H1 (cell line): ENCODE data around the gene DSCAM.

Experiments used
- CTCF ChIP-seq, 3 experiments: IDR thresholded peaks; 1 replicate in 2 of 3; 2 replicates in 1 of 3; pipeline versions ENCODE4 v1.5.1 to v1.6.1; 2011; ENCODE audit warnings: low read length in 3 of 3, mild to moderate bottlenecking in 3 of 3, inconsistent platforms in 2 of 3, low read depth in 1 of 3, moderate library complexity in 1 of 3; ENCODE audit not compliant: insufficient read depth in 1 of 3; ENCODE audit errors: control extremely low read depth in 1 of 3
- RBBP5 ChIP-seq: IDR thresholded peaks from 2 replicates; pipeline ENCODE4 v1.7.1; 2012; ENCODE audit warnings: low read depth, mild to moderate bottlenecking, inconsistent platforms, low read length, moderate library complexity, borderline replicate concordance
- SRF ChIP-seq: IDR thresholded peaks from 2 replicates; pipeline ENCODE4 v1.6.1; 2011; ENCODE audit warnings: mild to moderate bottlenecking, low read depth, low read length, moderate library complexity

- TF ChIP-seq RBBP5 (no peak), CTCF (IDR thresholded peaks at IDR 0.05; ENCODE audit: control extremely low read depth in 1 of 3, insufficient read depth in 1 of 3, low read depth in 1 of 3, low read length in 3 of 3) (no peak), SRF (no peak)
These were observed 490.3 kb downstream of the DSCAM start for GRCh38 chr21:40356644-40357043.
